ENCODE data around the gene RNU5B-1.

DNA sequence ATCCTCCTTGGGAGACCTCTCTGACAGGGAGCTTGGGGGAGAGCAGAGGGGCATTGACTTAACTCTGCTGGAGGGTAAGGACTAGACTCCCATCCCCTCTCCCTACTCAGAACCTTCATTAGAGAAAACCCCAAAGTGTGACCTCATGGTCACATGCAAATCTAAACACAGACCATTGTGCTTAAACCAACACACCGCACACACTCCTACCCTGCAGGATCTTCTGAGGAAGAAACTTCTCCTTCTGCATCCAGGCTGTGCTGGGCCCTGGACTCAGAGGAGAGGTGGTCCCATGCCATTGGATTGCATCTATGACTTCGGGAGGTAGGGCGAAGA is 17.0 kb upstream of the RNU5B-1 start:
- TF ChIP-seq, protein P1, sequence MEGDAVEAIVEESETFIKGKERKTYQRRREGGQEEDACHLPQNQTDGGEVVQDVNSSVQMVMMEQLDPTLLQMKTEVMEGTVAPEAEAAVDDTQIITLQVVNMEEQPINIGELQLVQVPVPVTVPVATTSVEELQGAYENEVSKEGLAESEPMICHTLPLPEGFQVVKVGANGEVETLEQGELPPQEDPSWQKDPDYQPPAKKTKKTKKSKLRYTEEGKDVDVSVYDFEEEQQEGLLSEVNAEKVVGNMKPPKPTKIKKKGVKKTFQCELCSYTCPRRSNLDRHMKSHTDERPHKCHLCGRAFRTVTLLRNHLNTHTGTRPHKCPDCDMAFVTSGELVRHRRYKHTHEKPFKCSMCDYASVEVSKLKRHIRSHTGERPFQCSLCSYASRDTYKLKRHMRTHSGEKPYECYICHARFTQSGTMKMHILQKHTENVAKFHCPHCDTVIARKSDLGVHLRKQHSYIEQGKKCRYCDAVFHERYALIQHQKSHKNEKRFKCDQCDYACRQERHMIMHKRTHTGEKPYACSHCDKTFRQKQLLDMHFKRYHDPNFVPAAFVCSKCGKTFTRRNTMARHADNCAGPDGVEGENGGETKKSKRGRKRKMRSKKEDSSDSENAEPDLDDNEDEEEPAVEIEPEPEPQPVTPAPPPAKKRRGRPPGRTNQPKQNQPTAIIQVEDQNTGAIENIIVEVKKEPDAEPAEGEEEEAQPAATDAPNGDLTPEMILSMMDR (IDR thresholded peaks at IDR 0.05): no peak
- TF ChIP-seq EZH2 (IDR thresholded peaks at IDR 0.05) (no peak), EZH2phosphoT487 (IDR thresholded peaks at IDR 0.05) (no peak)

Measured in neural progenitor cell (in vitro differentiated cells).